IPS-18c (cell line): ENCODE measurements around the gene SLC16A3.

Experiments
- H3K4me3 ChIP-seq: 2 replicates; pipeline ENCODE4 v1.7.0; 2013; ENCODE audit warnings: low read depth, mild to moderate bottlenecking, low read length, moderate library complexity; ENCODE audit not compliant: insufficient read depth
- H3K9me3 ChIP-seq: one replicate; pipeline ENCODE4 v1.6.1; 2013; ENCODE audit warnings: mild to moderate bottlenecking, low read length, moderate library complexity; ENCODE audit not compliant: control insufficient read depth, insufficient read depth

The SLC16A3 gene

GRCh38 chr17:82281502-82282238 lies 52.8 kb downstream of the SLC16A3 start:
- H3K9me3 ChIP-seq: no peaks in the 10 kb centered on the region
- H3K4me3 ChIP-seq: no peak overlapping the region

DNA sequence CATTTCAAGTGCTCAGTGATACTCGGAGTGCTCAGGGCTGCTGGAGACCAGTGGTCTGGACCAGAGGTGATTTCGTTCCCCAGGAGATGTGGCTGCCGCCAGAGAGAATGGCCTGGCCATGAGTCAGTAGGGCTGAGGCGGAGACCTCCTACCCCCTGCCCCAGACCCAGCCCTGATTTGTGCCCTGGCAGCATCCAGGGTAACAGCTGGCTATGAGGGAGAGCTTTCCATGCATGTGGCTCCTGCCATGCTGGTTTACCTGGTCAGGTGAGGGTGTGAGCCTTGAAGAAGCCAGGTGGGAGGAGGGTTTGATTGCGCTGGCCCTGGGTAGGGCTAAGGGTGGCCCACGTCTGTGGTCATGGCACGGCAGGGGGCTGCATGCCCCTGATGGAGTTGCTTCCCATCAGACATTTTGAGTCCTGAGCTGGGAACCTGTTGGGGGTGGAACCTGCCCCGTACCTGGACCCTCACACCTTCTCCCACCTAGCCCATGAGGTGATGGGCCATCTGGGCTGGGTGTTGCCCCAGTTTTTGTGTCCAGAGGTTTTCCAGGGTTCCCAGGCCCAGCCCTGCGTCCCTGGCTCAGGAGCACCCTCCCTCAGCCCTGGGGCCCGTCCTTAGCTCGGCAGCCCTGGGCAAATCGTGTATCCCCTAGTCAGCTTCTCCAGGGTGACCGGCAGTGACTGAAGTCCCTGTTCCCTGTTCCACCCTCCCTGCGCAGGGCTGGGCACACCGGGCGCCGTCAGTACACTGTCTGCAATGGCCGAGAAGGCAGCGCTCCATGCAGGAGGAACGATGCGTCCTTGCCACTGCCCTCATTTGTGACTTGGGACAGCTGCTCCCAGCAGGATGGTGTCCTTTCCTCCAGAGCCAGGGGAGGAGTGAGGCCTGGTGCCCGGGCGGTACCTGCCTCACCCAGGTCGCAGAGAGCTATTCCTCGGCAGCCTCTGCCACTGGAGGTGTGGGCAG lies 53.7 kb downstream of the SLC16A3 start:
- H3K4me3 ChIP-seq: no peak overlapping the region
- no peaks in the 10 kb centered on the region for H3K9me3 ChIP-seq

GRCh38 chr17:82283208-82283749 lies 54.4 kb downstream of the SLC16A3 start:
- Histone ChIP-seq H3K4me3 (no peak overlapping the region), H3K9me3 (no peaks in the 10 kb centered on the region)

DNA sequence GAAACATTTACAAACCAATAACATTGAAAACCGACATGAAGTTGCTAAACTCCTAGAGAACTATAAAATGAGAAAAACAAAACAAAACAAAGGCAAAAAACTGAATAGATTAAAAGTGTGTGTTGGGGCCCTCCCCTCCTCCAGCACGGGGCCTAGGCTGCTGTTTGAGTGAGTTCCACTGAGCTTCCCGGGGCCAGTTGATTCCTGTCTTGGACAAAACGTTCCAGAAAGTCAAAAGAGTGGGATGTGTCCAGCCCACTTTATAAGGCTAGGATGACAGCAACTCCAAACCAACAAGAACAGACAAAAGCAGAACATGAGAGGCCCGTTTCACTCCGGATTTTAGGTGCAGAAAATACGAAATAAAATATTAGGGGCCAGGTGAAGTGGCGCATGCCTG lies 56.3 kb downstream of the SLC16A3 start:
- H3K9me3 ChIP-seq: no peaks in the 10 kb centered on the region

GRCh38 chr17:82287013-82287867 lies 58.4 kb downstream of the SLC16A3 start:
- no peaks in the 10 kb centered on the region for H3K9me3 ChIP-seq
- no peak overlapping the region for H3K4me3 ChIP-seq

More for the DNA sequence above, 56.3 kb downstream of the SLC16A3 start:
- no peak overlapping the region for H3K4me3 ChIP-seq

DNA sequence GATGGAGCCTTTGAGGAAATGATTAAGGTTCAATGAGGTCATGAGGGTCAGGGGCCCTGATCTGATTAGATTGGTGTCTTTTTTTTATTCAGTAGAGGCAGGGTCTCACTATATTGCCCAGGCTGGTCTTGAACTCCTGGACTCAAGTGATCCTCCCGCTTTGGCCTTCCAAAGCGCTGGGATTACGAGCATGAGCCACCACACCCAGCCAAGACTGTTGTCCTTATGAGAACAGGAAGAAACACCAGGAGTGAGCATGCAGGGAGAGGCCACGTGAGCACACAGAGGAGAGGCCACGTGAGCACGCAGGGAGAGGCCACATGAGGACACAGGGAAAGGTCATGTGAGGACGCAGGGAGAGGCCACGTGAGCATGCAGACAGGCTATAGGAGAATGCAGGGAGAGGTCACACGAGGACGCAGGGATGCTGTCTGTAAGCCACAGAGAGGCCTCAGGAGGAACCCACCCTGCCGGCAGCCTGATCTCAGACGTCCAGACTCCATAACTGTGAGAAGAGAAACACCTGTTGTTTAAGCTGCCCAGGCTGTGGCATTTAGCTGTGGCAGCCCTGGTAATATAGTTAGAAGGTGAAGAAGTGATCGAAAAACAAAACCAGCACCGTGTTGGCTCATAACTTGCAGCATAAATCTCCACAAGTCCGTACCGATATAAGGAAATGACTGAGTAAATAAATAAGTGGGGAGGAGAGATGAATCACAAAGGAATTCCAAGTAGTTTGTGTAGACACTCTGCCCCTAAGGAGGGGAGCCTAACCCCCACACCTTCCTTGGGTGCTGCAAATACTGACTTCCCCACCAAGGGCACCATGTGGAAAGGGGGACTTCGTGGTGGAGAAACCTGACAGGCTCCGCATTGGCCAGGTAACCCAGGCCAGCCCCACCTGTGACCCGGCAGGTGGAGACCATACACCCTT lies 59.3 kb downstream of the SLC16A3 start:
- H3K4me3 ChIP-seq: no peak overlapping the region

More for the DNA sequence above, 59.3 kb downstream of the SLC16A3 start:
- no peaks in the 10 kb centered on the region for H3K9me3 ChIP-seq
